B cell (primary cell): ENCODE measurements around the gene ITGB7.

Source experiments
- CTCF ChIP-seq: fragments of 200-600 bp; IDR thresholded peaks from one replicate; pipeline ENCODE4 v1.8.0; 2022; ENCODE audit warnings: antibody characterized with exemption, mild to moderate bottlenecking
- EZH2 ChIP-seq: IDR thresholded peaks from 2 replicates; pipeline ENCODE4 v1.6.1; 2012; ENCODE audit warnings: borderline replicate concordance, low read depth, mild to moderate bottlenecking, moderate library complexity, low read length; ENCODE audit not compliant: insufficient read depth, poor library complexity, severe bottlenecking

GRCh38 chr12:53190108-53190729 is 16.8 kb downstream of the ITGB7 start:
- peak; percentile 69 for TF ChIP-seq CTCF
- no peak for TF ChIP-seq EZH2
